Measurements from ENCODE around the gene CPNE2.
A peak's percentile ranks its signal among the peaks of the same experiment; 100 is the strongest.

The CPNE2 gene

GRCh38 chr16:57126411-57126810 is 34.0 kb downstream of the CPNE2 start:
- DNase-seq, result no peak

GRCh38 chr16:57127037-57127763 is 34.8 kb downstream of the CPNE2 start:
- no peak for DNase-seq

DNA sequence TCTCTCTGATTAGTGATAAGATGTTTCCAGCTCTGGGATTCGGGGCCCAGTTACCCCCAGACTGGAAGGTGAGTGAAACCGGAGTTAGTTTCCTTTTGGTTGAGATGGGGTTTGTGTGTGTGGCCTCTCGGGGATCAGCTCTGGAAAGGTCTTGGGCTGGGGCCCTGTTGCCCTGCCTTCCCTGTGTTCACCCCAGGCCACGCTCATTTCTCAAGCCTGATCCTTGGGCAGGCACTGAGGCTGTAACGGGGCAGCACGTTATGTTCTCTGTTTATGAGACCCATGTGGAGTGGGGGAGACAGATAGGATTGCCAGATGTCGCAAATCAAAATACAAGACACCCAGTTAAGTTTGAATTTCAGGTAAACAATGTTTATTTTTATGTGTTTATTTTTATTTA is 35.5 kb downstream of the CPNE2 start:
- DNase-seq, result no peak

DNA sequence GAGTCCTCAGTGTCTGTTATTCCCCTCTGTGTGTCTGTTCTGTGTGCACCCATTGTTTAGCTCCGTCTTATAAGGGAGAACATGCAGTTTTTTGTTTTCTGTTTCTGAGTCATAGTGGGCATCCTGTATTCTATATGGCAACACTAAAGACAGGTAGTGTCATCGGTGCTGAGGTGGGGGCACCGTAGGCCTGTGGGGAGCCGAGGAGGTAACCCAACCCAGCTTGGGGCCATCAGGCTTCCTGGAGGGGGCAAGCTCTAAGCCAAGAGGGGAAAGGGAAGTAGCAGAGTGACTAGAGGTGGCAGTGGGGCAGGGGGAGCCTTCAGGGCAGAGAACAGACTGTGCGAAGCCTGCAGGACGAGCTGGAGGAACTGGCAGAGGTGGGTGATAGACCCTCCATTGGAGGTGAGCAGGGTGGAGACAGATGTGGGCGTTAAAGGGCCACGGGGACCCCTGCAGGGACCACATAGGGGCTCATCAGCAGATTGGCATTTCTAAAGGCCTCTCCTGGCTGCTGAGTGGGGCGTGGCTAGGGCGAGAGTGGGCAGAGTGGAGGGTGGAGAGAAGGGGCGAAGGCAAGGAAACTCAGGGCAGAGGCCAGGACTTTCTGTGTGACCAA is 36.5 kb downstream of the CPNE2 start:
- DNase-seq, result peak; percentile 78

DNA sequence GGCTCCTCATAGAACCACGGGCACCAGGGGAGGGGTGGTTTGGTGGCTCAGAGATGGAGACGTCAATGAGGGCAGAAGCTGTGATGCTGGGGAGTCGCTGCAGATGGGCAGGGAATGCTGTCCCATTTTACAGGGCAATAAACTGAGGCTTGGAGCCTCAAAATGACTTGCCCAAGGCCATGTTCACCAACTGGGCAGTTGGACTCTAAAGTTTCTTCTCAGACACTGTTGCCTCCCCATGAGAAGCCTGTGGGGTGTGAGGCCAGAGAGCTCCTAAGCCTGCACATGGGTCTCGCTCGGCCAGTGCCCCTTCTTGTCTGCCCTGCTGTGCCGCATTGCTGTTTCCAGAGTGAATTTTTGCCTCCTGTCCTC is 38.6 kb downstream of the CPNE2 start:
- no peak for DNase-seq

DNA sequence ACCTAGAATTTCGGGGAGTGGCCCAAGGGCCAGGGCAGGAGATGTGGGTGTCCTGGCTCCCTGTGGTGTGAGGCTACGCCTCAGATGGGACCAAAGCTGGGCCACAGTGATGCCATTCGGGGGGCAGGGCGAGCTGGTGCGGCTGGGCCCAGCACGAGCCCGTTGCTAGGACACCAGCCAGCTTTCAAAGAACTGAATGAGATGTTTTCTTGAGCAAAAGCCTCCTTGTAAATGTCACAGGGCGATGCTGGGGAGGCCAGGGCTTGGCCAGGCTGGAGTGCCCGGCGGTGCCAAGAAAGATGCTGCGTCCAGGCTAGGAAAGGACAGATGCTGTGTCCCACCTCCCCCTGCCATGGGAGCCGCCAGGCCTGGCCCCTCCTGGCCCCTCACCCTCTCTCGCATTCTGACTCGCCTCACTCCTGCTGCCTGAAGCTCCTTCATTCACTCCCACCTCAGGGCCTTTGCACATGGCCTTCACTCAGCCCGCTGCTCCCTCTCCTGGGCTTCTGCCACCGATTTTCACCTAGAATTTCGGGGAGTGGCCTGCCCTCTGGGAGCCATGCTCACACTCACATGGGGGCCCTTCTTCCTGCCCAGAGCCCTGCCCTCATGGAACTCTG is 39.1 kb downstream of the CPNE2 start:
- DNase-seq, result no peak

- DNase-seq, result no peak
These were observed 40.1 kb downstream of the CPNE2 start for GRCh38 chr16:57132470-57132869.

DNA sequence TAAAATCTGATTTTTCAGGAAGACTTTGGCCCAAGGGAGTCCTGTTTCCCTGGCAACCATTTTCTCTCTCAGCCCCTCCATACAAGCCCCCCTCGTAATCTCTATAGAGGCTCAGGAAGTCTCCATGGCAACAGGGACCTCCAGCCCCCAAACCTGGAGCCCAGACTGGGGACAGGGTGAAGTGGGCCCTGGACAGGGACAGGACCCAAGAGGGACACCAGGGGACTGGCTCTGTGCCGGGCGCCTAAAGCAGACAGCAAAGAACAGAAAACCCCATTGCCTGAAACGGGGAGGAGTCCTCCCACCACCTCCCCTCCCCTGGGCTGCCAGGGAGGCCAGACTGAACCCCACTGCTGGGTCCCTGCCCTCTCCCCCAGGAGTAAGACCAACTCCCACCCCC is 40.6 kb downstream of the CPNE2 start:
- DNase-seq, result no peak

- DNase-seq, result no peak
These were observed 41.5 kb downstream of the CPNE2 start for GRCh38 chr16:57133886-57134285.

GRCh38 chr16:57134982-57135381 is 42.6 kb downstream of the CPNE2 start:
- DNase-seq, result peak; percentile 66

- DNase-seq, result no peak
These were observed 44.7 kb downstream of the CPNE2 start for GRCh38 chr16:57137043-57137442.

- DNase-seq, result no peak
These were observed 45.3 kb downstream of the CPNE2 start for GRCh38 chr16:57137566-57138273.

DNA sequence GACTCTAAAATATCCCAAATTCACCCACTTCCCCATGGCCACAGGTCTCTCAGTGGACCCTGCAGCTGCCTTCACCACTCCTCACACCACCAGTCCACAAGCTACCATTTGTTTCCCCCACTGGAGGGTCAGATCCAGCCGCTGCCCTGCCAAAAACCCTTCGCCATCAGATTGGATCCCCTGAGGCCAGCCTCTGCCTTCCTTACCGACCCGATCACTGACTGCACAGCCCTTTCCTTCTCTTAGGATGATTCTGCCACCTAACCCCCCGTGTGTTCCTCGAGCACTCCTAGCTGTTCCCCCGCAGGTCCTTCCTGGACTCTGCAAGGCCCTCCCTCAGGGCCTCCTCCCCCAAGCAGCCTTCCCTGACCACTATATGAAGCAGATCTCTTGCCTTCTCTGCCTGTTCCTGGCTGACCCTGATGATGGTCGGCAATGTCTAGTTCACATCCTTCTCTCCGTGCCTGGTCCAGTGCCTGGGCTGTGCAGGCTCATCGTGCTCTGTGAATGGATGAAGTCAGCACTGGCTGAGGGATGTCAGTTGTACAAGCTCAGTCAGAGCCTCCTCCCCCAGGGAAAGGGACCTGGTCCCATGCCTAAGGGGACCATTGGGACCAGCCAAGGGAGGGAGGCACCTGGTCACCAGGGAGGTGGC is 46.0 kb downstream of the CPNE2 start:
- DNase-seq, result no peak

GRCh38 chr16:57140931-57141668 is 48.7 kb downstream of the CPNE2 start:
- DNase-seq, result no peak

GRCh38 chr16:57141822-57142631 is 49.6 kb downstream of the CPNE2 start:
- peak; percentile 53 for DNase-seq

GRCh38 chr16:57143149-57143921 is 51.0 kb downstream of the CPNE2 start:
- no peak for DNase-seq

DNA sequence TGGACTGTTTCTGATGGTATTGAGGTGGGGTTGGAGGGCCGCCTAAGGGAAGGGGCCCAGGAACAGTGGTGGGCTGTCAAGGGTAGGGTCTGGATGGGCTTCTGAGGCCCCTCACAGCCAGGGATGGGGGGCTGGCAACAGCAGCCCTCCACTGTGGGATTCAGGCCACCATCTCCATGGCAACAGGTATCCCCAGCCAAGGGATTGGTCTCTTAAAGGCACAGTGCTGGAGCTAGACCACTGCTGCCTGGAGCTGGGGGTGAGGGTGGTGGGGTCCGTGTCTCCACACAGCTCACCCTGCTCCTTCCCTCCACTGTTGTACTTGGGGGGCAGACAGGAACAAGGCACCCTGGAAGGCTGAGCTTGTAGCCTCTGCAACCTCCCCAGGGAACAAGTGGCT is 51.6 kb downstream of the CPNE2 start:
- no peak for DNase-seq

DNA sequence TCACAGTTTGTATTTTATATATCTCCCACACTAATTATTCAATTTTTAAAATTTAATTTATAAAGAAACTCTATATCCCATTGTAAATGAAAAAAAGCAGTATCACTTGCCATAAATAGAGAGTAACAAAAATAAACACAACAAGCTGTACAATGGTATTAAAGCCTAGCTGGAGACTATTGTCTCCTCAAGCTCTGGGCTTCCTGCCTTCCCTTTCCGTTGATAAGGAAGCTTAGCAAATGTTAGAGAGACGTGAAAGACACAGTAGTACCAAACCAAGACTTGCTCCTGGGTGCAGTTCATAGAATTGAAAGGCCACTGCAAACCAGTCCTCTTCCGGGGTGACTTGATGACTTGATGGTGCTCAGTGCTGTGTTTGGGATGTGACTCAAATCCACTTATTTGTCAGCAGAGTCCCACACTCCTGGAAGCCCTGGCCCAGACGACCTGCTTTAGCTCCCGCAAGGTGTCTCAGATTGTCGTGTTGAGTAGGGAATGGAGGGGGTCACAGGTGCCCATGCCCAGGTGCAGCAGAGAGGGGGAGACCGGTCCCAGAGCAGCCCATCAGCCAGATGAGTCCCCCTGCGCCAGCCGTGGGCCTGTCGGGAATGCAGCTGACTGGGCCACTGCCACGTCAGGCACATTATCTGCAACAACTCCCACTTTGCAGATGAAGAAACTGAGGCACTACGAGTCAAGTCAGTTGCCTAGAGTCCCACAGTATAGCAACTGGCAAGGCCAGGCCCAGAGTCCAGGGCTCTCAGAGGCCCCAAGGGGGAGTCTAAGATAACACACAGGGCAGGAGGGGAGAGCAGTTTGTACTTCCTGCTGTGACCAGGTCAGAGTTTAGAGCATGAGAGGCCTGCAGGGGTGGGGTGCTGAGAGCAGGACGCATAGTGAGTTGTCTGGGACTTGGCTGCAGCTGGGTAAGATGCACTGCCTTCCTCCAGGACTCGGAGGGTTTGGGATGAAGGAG is 53.0 kb downstream of the CPNE2 start:
- DNase-seq, result no peak

DNA sequence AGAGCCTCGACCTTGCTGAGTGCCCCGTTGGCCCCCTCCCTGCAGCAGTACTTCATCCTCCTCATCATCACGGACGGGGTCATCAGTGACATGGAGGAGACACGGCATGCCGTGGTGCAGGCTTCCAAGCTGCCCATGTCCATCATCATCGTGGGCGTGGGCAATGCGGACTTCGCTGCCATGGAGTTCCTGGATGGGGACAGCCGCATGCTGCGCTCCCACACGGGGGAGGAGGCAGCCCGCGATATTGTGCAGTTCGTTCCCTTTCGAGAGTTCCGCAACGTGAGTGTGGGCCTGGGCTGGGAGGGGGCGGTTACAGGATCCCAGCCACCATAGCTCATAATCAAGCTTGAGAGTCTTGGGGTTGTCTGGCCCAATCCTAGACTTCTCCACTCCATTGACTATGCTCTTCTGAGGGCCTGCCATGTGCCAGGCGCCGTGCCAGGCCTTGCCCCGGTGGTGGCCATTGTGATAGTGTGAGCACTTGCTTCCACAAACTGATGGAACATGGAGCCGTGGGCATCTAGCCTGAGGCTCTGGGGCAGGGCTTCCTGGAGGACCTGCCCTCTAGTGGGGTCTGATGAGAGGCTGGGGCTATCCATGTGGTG is 53.8 kb downstream of the CPNE2 start:
- no peak for DNase-seq
